ENCODE data around the gene FAM219A.
A peak's percentile ranks its signal among the peaks of the same experiment; 100 is the strongest.

Gene FAM219A, protein sequence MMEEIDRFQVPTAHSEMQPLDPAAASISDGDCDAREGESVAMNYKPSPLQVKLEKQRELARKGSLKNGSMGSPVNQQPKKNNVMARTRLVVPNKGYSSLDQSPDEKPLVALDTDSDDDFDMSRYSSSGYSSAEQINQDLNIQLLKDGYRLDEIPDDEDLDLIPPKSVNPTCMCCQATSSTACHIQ

DNA sequence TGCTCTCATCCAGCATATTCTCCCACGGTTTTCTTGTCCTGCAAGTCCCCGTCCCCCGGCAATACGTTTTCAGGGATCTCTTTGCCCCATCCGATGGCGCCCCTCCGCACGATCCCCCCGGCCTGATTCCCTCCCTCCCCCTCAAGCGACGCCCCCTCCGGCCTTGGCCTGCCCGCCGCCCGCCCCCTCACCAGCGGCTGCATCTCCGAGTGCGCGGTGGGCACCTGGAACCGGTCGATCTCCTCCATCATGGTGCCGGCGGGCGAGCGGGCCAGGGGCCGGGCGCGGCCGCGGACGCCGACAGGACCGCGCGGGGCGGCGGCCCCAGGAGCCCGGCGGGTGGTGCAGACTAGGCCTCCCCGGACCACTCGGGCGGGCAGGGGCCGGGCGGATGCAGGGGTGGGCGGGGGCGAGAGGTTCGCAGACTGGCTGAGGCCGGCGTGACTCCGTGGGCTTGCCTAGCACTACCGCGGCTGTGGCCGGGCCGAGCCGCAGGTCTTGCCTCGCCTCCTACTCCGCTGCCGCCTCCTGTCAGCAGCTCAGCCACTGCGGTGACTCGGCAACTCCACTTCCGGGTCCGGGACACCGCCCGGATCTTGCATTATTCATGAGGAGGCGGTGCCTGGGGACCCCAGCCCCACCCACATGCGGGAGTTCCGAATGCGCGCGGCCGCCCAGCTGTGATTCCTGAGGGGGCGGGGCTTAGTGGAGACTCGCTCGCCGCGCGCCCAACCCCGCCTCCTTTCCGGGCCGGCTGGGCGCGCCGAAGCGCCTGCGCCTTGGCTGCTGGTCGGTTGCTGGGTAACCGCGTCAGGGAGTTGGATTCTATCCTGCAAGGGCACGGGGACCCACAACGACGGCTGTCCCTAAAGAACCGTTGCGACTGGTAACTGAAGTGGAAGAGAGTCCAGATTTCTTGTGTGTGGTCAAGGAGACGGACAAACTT lies at the start of gene FAM219A, which contains the start of gene DNAI1:
Gene FAM219A, minus strand, starts transcription at position 558 of the 946 bp plus-strand sequence. Its CDS starts 307 bp downstream, at position 251.
Gene DNAI1, plus strand, starts transcription at position 793 of the 946 bp plus-strand sequence. CDS start 201 bp downstream, outside the sequence.
- peak within 1 kb of the TSS; percentile 84 for H3K4me3 ChIP-seq (ENCODE audit: low read depth, low read length)
- TF ChIP-seq CTCF (IDR thresholded peaks at IDR 0.05; ENCODE audit: insufficient read depth, low read length, missing control alignments) = no peak
- peak; percentile 84 for DNase-seq (ENCODE audit: low read depth, low spot score)
- CTCF ChIA-PET = interaction anchor here (1.6 to 5.9 kb wide), 3 partner anchors 13 to 133 kb away, joined by 7 to 43 read pairs (median 30); no protein-coding TSS in a partner anchor
- POLR2A ChIA-PET = interaction anchor here (0.7 to 1.0 kb wide), 5 partner anchors 10 to 179 kb away, joined by 3 read pairs; partner anchors contain the start of gene SIGMAR1

DNA sequence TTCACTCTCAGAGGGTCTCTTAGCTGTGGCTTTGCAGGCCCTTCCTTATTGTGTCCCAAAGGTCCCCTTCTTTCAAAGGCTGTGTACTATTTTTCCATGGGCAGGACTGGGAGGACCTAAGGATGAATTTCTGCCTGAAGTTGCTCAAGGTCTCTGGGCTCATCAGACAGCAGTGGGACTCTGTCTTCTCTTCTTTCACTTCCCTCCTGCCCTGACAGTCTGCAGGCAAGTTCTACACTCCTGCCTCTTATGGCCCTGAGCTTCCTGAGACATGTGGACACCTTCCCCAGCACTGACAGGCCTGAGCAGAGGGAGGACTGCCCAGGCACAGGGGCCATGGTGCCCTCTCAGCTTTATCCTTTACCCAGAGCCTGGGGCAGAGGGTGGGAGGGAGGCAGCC lies 49.6 kb upstream of the FAM219A start:
- no peak for DNase-seq (ENCODE audit: low read depth, low spot score)
- ChIA-PET POLR2A (no interaction called here), CTCF (interaction anchor here (1.0 to 1.1 kb wide), 2 partner anchors 48 to 102 kb away, joined by 3 to 4 read pairs; no protein-coding TSS in a partner anchor)
- H3K4me3 ChIP-seq (ENCODE audit: low read depth, low read length) = no peak overlapping the region
- TF ChIP-seq CTCF (IDR thresholded peaks at IDR 0.05; ENCODE audit: insufficient read depth, low read length, missing control alignments) = no peak

DNA sequence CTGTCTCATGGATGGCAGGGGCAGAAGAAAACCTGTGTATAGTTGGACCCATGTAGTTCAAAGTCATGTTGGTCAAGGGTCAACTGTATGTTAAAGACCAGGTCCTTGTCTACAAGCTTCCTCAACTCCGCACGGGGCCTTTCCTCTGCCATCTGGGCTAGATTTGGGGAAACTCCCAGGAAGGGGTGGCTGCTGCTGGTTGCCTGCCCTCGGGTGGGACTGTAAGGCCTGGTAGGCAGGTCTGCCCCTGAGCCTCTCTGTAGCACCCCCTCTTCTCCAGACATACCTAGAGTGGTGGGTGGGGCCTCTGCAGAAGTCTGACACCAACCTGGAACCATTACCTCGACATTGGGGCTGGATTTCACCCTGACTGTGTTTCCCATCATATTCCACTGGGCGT lies 49.2 kb upstream of the FAM219A start:
- no peak for TF ChIP-seq CTCF (IDR thresholded peaks at IDR 0.05; ENCODE audit: insufficient read depth, low read length, missing control alignments)
- no peak for DNase-seq (ENCODE audit: low read depth, low spot score)
- ChIA-PET CTCF (interaction anchor here (1.1 to 15.2 kb wide), 2 partner anchors 48 to 104 kb away, joined by 4 to 193 read pairs; no protein-coding TSS in a partner anchor), POLR2A (no interaction called here)
- H3K4me3 ChIP-seq (ENCODE audit: low read depth, low read length) = no peak overlapping the region

DNA sequence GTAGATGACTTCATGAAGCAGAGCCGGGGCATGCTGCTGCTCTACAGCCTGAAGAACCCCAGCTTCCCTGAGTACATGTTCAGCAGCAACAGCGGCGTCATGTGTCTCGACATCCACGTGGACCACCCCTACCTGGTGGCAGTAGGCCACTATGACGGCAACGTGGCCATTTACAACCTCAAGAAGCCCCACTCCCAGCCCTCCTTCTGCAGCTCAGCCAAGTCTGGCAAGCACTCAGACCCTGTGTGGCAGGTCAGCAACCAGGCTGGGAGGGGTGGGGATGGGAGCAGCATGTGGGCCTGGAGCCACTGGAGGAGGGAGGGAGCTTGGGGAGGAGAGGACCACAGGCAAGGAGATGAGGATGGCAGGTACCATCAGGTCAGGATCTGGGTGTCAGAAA lies 48.3 kb upstream of the FAM219A start:
- no peak for TF ChIP-seq CTCF (IDR thresholded peaks at IDR 0.05; ENCODE audit: insufficient read depth, low read length, missing control alignments)
- no peak overlapping the region for H3K4me3 ChIP-seq (ENCODE audit: low read depth, low read length)
- DNase-seq (ENCODE audit: low read depth, low spot score) = no peak
- ChIA-PET CTCF (interaction anchor here (1.2 to 15.2 kb wide), 3 partner anchors 85 to 103 kb away, joined by 5 to 193 read pairs (median 6); no protein-coding TSS in a partner anchor), POLR2A (no interaction called here)

GRCh38 chr9:34505370-34506120 lies 47.2 kb upstream of the FAM219A start:
- CTCF ChIA-PET = interaction anchor here (1.2 to 15.2 kb wide), 3 partner anchors 86 to 102 kb away, joined by 5 to 193 read pairs (median 6); no protein-coding TSS in a partner anchor
- H3K4me3 ChIP-seq (ENCODE audit: low read depth, low read length) = no peak overlapping the region
- DNase-seq (ENCODE audit: low read depth, low spot score) = no peak
- no peak for TF ChIP-seq CTCF (IDR thresholded peaks at IDR 0.05; ENCODE audit: insufficient read depth, low read length, missing control alignments)
- POLR2A ChIA-PET = no interaction called here
